H1 (cell line): Measurements from ENCODE around the gene ABHD4. TPM values are rescaled to one million over a fixed set of nuclear protein-coding genes. Genes with fewer than 3 reads are reported as not detected.

Experiments
- CTCF ChIA-PET: fragments of 300-600 bp; sonication (Branson Sonifier 250); formaldehyde crosslinking; loops from one replicate; lab custom pipeline; 2021; ENCODE audit not compliant: partially characterized antibody; lab: Charles Lee
- POLR2A ChIA-PET: fragments of 300-600 bp; sonication (Branson Sonifier 250); formaldehyde crosslinking; loops from one replicate; lab custom pipeline; 2021; ENCODE audit warnings: inconsistent platforms; ENCODE audit not compliant: partially characterized antibody; lab: Charles Lee
- DNase-seq, 2 experiments: peaks; one replicate each; pipeline versions ENCODE4 v3.0.0 to v3.0.0-alpha.2; 2010 to 2022; ENCODE audit warnings: low spot score in 2 of 2, low read depth in 1 of 2, mixed read lengths in 1 of 2
- FAIRE-seq: peaks from 2 replicates; lab custom pipeline; 2011; peaks lifted over from hg19 to GRCh38; lab: Jason Lieb, UNC
- H2AFZ ChIP-seq: 2 replicates; pipeline ENCODE4 v1.8.1; 2012; ENCODE audit warnings: low read length, inconsistent platforms
- H2AK5ac ChIP-seq: 2 replicates; pipeline ENCODE4 v1.6.1; 2013; ENCODE audit warnings: low read depth, low read length
- H2BK120ac ChIP-seq: replicated peaks from 2 replicates; pipeline ENCODE3; 2013; ENCODE audit warnings: low read depth, low read length, inconsistent platforms
- H2BK12ac ChIP-seq: 2 replicates; pipeline ENCODE4 v1.6.1; 2013; ENCODE audit warnings: low read depth, low read length
- H2BK15ac ChIP-seq: 2 replicates; pipeline ENCODE4 v1.6.1; 2013; ENCODE audit warnings: low read length
- H2BK20ac ChIP-seq: 2 replicates; pipeline ENCODE4 v1.6.1; 2013; ENCODE audit warnings: low read length
- H2BK5ac ChIP-seq: 2 replicates; pipeline ENCODE4 v1.6.1; 2013; ENCODE audit warnings: low read depth, low read length
- H3K14ac ChIP-seq: 2 replicates; pipeline ENCODE4 v1.6.1; 2013; ENCODE audit warnings: inconsistent platforms; ENCODE audit not compliant: insufficient read length
- H3K18ac ChIP-seq: 2 replicates; pipeline ENCODE4 v1.6.1; 2013; ENCODE audit warnings: low read length; ENCODE audit errors: extremely low read depth
- H3K23ac ChIP-seq: 2 replicates; pipeline ENCODE4 v1.6.1; 2013; ENCODE audit warnings: inconsistent platforms; ENCODE audit not compliant: insufficient read length
- H3K23me2 ChIP-seq: 2 replicates; pipeline ENCODE4 v1.6.1; 2013; ENCODE audit warnings: low read depth, low read length
- H3K27ac ChIP-seq: 2 replicates; pipeline ENCODE4 v1.6.1; 2011; ENCODE audit warnings: low read depth, low read length, inconsistent platforms
- H3K27me3 ChIP-seq, 4 experiments: replicated peaks in 1 of 4; 1 replicate in 1 of 4; 2 replicates in 3 of 4; pipeline versions ENCODE4 v1.6.1 to v1.8.1; 2011 to 2013; ENCODE audit warnings: low read length in 3 of 4, mild to moderate bottlenecking in 3 of 4, inconsistent platforms in 2 of 4, mixed read lengths in 2 of 4, moderate library complexity in 1 of 4; ENCODE audit not compliant: control insufficient read depth in 3 of 4, insufficient read depth in 3 of 4; ENCODE audit errors: extremely low read depth in 1 of 4
- H3K36me3 ChIP-seq, 4 experiments: 2 replicates each; pipeline versions ENCODE4 v1.6.1 to v1.8.1; 2011 to 2013; ENCODE audit warnings: mild to moderate bottlenecking in 4 of 4, low read length in 3 of 4, moderate library complexity in 2 of 4, control low read depth in 1 of 4, inconsistent platforms in 1 of 4; ENCODE audit not compliant: insufficient read depth in 4 of 4, control insufficient read depth in 2 of 4
- H3K4ac ChIP-seq: replicated peaks from 2 replicates; pipeline ENCODE3; 2013; ENCODE audit warnings: low read length, low read depth, mixed read lengths, inconsistent platforms; ENCODE audit not compliant: insufficient read length
- H3K4me1 ChIP-seq, 4 experiments: replicated peaks in 1 of 4; 1 replicate in 1 of 4; 2 replicates in 3 of 4; pipeline versions ENCODE4 v1.6.1 to v1.8.1; 2011 to 2013; ENCODE audit warnings: low read length in 3 of 4, inconsistent platforms in 2 of 4, mixed read lengths in 1 of 4; ENCODE audit not compliant: insufficient read depth in 4 of 4, control insufficient read depth in 3 of 4
- H3K4me2 ChIP-seq, 2 experiments: 2 replicates each; pipeline versions ENCODE4 v1.6.1 to v1.8.1; 2011 to 2013; ENCODE audit warnings: low read depth in 2 of 2, low read length in 2 of 2, control low read depth in 1 of 2, inconsistent platforms in 1 of 2, mild to moderate bottlenecking in 1 of 2; ENCODE audit not compliant: insufficient read depth in 1 of 2
- H3K4me3 ChIP-seq, 4 experiments: fragments of 200-600, 300-600 bp in 1 of 4; sonication (generic), shearing (Covaris generic), sonication (Bioruptor Twin) in 1 of 4; 2 replicates each; pipeline versions ENCODE4 v1.5.1 to v1.8.1; 2011 to 2016; ENCODE audit warnings: low read length in 4 of 4, low read depth in 3 of 4, control low read depth in 2 of 4, inconsistent platforms in 2 of 4, mild to moderate bottlenecking in 2 of 4, mixed read lengths in 1 of 4, moderate library complexity in 1 of 4; ENCODE audit not compliant: insufficient read depth in 2 of 4; ENCODE audit errors: extremely low read depth in 1 of 4
- H3K56ac ChIP-seq: replicated peaks from 2 replicates; pipeline ENCODE3; 2013; ENCODE audit warnings: low read depth, mild to moderate bottlenecking, mixed read lengths, low read length, inconsistent platforms; ENCODE audit not compliant: insufficient read length
- H3K79me1 ChIP-seq: 2 replicates; pipeline ENCODE4 v1.6.1; 2013; ENCODE audit warnings: low read depth, low read length, control low read depth
- H3K79me2 ChIP-seq, 2 experiments: 2 replicates each; pipeline versions ENCODE4 v1.6.1 to v1.8.1; 2012 to 2013; ENCODE audit warnings: low read length in 2 of 2, mild to moderate bottlenecking in 2 of 2, inconsistent platforms in 1 of 2; ENCODE audit not compliant: insufficient read depth in 2 of 2, control insufficient read depth in 1 of 2
- H3K9ac ChIP-seq, 4 experiments: replicated peaks in 1 of 4; 1 replicate in 1 of 4; 2 replicates in 3 of 4; pipeline versions ENCODE4 v1.6.1 to v1.8.1; 2011 to 2013; ENCODE audit warnings: low read depth in 3 of 4, low read length in 3 of 4, control low read depth in 2 of 4, mild to moderate bottlenecking in 2 of 4, moderate library complexity in 2 of 4, inconsistent platforms in 1 of 4; ENCODE audit errors: extremely low read depth in 1 of 4
- H3K9me3 ChIP-seq, 2 experiments: 2 replicates each; pipeline versions ENCODE4 v1.6.1 to v1.8.1; 2012 to 2013; ENCODE audit warnings: mild to moderate bottlenecking in 2 of 2, moderate library complexity in 2 of 2, control low read depth in 1 of 2, inconsistent platforms in 1 of 2, low read depth in 1 of 2, low read length in 1 of 2, mixed read lengths in 1 of 2; ENCODE audit not compliant: insufficient read depth in 2 of 2
- H4K20me1 ChIP-seq, 2 experiments: replicated peaks in 1 of 2; 2 replicates each; pipeline versions ENCODE3 to v1.8.1; 2011 to 2013; ENCODE audit warnings: inconsistent platforms in 2 of 2, low read length in 2 of 2, mild to moderate bottlenecking in 1 of 2; ENCODE audit not compliant: insufficient read depth in 2 of 2, control insufficient read depth in 1 of 2
- H4K5ac ChIP-seq: 2 replicates; pipeline ENCODE4 v1.6.1; 2013; ENCODE audit warnings: low read length, low read depth, mixed read lengths, inconsistent platforms; ENCODE audit not compliant: insufficient read length
- H4K8ac ChIP-seq: 2 replicates; pipeline ENCODE4 v1.8.0; 2013; ENCODE audit warnings: mild to moderate bottlenecking, moderate library complexity, low read length, inconsistent platforms; ENCODE audit not compliant: insufficient read depth; ENCODE audit errors: extremely low read depth
- H4K91ac ChIP-seq: replicated peaks from 2 replicates; pipeline ENCODE3; 2013; ENCODE audit warnings: low read length, mixed read lengths, inconsistent platforms; ENCODE audit not compliant: insufficient read length
- BRCA1 ChIP-seq: IDR thresholded peaks from 2 replicates; pipeline ENCODE4 v1.6.1; 2012; ENCODE audit warnings: low read depth, low read length, improper control_type of control experiment
- CBX8 ChIP-seq: fragments of 300-800, 300-1000 bp; sonication (generic); IDR thresholded peaks from 2 replicates; pipeline ENCODE4 v1.7.1; 2016; ENCODE audit warnings: low read depth, low read length, borderline replicate concordance
- JUND ChIP-seq: IDR thresholded peaks from 2 replicates; pipeline ENCODE4 v1.6.1; 2011; ENCODE audit warnings: mild to moderate bottlenecking, improper control_type of control experiment, low read length
- KDM1A ChIP-seq: fragments of 200-600, 300-600 bp; sonication (generic); IDR thresholded peaks from 2 replicates; pipeline ENCODE4 v1.7.1; 2016; ENCODE audit warnings: mild to moderate bottlenecking, low read length, borderline replicate concordance
- SIX5 ChIP-seq: IDR thresholded peaks from 2 replicates; pipeline ENCODE4 v1.6.1; 2011; ENCODE audit warnings: mild to moderate bottlenecking, low read depth, low read length
- WGBS, 2 experiments: shearing (Covaris generic) in 1 of 2; methylation state at CpG; one replicate each; pipeline versions ENCODE4 v1.1.6 to v1.1.7; 2013 to 2015; ENCODE audit warnings: low lambda C conversion rate in 2 of 2, mixed read lengths in 2 of 2, inconsistent platforms in 1 of 2, low coverage in 1 of 2, missing lambda C conversion rate in 1 of 2; ENCODE audit not compliant: insufficient replicate concordance in 2 of 2, insufficient coverage in 1 of 2, insufficient read length in 1 of 2; ENCODE audit errors: extremely low coverage in 1 of 2, missing lambda C conversion rate in 1 of 2; 5-methylcytosine and 5-hydroxymethylcytosine counted together
- polyA plus RNA-seq, 7 experiments: library from polyadenylated mRNA; depleted of rRNA in 3 of 7; stranded (reverse) in 5 of 7; unstranded in 2 of 7; fragments of >200 nt in 5 of 7; fragments of 200-250 nt in 2 of 7; gene quantifications; 1 replicate in 5 of 7; 2 replicates in 1 of 7; 4 replicates in 1 of 7; pipeline versions ENCODE4 v1.2.1 to v1.2.3, GENCODE V29; 2011 to 2013; ENCODE audit warnings: missing spikeins in 2 of 7, mixed read lengths in 2 of 7
- total RNA-seq: library from RNA; stranded (reverse); fragmentation: NEBNext Ultra II Directional; extraction: Animal tissue kit (Norgen Biotek cat#: 25700); gene quantifications from 2 replicates; pipeline ENCODE4 v1.2.1, GENCODE V29; 2021

ABHD4 gene
- total and polyA plus RNA-seq, 2 of the 8 experiments (the other 6 are each of a cell fraction or from before 2014, with no cell fraction given), result 32.4 to 42.9 TPM

- H4K91ac ChIP-seq, result no peak overlapping the region
- no peak for FAIRE-seq
Measured at GRCh38 chr14:22656226-22656625, 58.1 kb downstream of the ABHD4 start.

More at GRCh38 chr14:22656226-22656625, 58.1 kb downstream of the ABHD4 start:
- Histone ChIP-seq H3K4me3 (no peak overlapping the region), H3K79me1 (no peaks in the 10 kb centered on the region), H3K27me3 (0 out of 7 replicates have a peak, but pooled peaks cover 0 to 2% (median 0%) of the 10 kb centered on the region in 4 experiments), H2BK5ac (no peak overlapping the region), H3K4me2 (no peak overlapping the region), H2BK15ac (no peak overlapping the region), H2AK5ac (no peak overlapping the region), H3K4ac (no peak overlapping the region), H2BK120ac (no peak overlapping the region), H3K56ac (no peak overlapping the region), H2AFZ (0 out of 2 replicates have a peak overlapping the region, but pooled peaks have one; percentile 30), H3K23ac (no peak overlapping the region), H2BK20ac (no peak overlapping the region), H4K5ac (no peak overlapping the region), H3K9me3 (no peaks in the 10 kb centered on the region), H3K18ac (no peak overlapping the region), H3K27ac (no peak overlapping the region), H3K14ac (no peak overlapping the region), H2BK12ac (no peak overlapping the region), H4K8ac (no peak overlapping the region), H3K36me3 (no peaks in the 10 kb centered on the region), H3K79me2 (no peaks in the 10 kb centered on the region), H3K4me1 (no peaks in the 10 kb centered on the region), H3K23me2 (no peaks in the 10 kb centered on the region), H3K9ac (no peak overlapping the region), H4K20me1 (no peaks in the 10 kb centered on the region)
- DNase-seq, result no peak
- TF ChIP-seq SIX5, result no peak
- TF ChIP-seq CBX8, result no peak
- TF ChIP-seq BRCA1, result no peak
- no peak for TF ChIP-seq KDM1A
- TF ChIP-seq JUND, result no peak
- 72% methylated on average over 2 of the region's 2 CpGs; no CpG with 5 or more reads in 1 of the 2 experiments for WGBS, 2 experiments
- ChIA-PET POLR2A (interaction anchor here (0.6 kb wide), 1 partner anchor 70 kb away, joined by 3 read pairs; no protein-coding TSS in a partner anchor), CTCF (interaction anchor here (0.7 to 6.7 kb wide), 10 partner anchors 10 to 110 kb away, joined by 3 to 78 read pairs (median 3); partner anchors contain the start of genes ABHD4, DAD1, OR6J1 and OXA1L)
